ENCODE results near the gene PSMB9. TPM values are rescaled to one million over a fixed set of nuclear protein-coding genes. Genes with fewer than 3 reads are reported as not detected.

The PSMB9 gene
- total RNA-seq, 1 donor = 20.3 TPM

GRCh38 chr6:32895006-32895345, 41.0 kb downstream of the PSMB9 start:
- no peak for DNase-seq (ENCODE audit: insufficient read length, low spot score, missing footprints)
- Histone ChIP-seq H3K36me3 (ENCODE audit: insufficient read depth, low read length) (no peaks in the 10 kb centered on the region), H3K27ac (ENCODE audit: low read depth, low read length) (peak overlapping the region; percentile 52), H4K20me1 (ENCODE audit: insufficient read depth, low read length) (no peaks in the 10 kb centered on the region), H3K9me3 (ENCODE audit: low read depth, low read length) (no peaks in the 10 kb centered on the region), H3K79me2 (ENCODE audit: insufficient read depth, low read length) (peaks cover 34% of the 10 kb centered on the region), H2AFZ (ENCODE audit: low read length) (peak overlapping the region; percentile 98), H3K4me1 (ENCODE audit: insufficient read depth, low read length) (peaks cover 10% of the 10 kb centered on the region), H3K4me2 (ENCODE audit: insufficient read depth, low read length) (peak overlapping the region; percentile 94), H3K4me3 (ENCODE audit: insufficient read depth, low read length) (peak overlapping the region; percentile 88), H3K27me3 (ENCODE audit: insufficient read depth, low read length) (no peaks in the 10 kb centered on the region)
- TF ChIP-seq CTCF (IDR thresholded peaks at IDR 0.05; ENCODE audit: extremely low read depth, low read depth, low read length) = no peak

GRCh38 chr6:32903952-32904351, 50.0 kb downstream of the PSMB9 start:
- Histone ChIP-seq H3K27ac (ENCODE audit: low read depth, low read length) (no peak overlapping the region), H3K4me2 (ENCODE audit: insufficient read depth, low read length) (no peak overlapping the region), H3K4me1 (ENCODE audit: insufficient read depth, low read length) (peaks cover 7% of the 10 kb centered on the region), H3K27me3 (ENCODE audit: insufficient read depth, low read length) (no peaks in the 10 kb centered on the region), H3K79me2 (ENCODE audit: insufficient read depth, low read length) (no peaks in the 10 kb centered on the region), H3K4me3 (ENCODE audit: insufficient read depth, low read length) (no peak overlapping the region), H3K36me3 (ENCODE audit: insufficient read depth, low read length) (no peaks in the 10 kb centered on the region), H4K20me1 (ENCODE audit: insufficient read depth, low read length) (no peaks in the 10 kb centered on the region), H2AFZ (ENCODE audit: low read length) (no peak overlapping the region), H3K9me3 (ENCODE audit: low read depth, low read length) (no peaks in the 10 kb centered on the region)
- no peak for DNase-seq (ENCODE audit: insufficient read length, low spot score, missing footprints)
- TF ChIP-seq CTCF (IDR thresholded peaks at IDR 0.05; ENCODE audit: extremely low read depth, low read depth, low read length) = no peak

- H4K20me1 ChIP-seq (ENCODE audit: insufficient read depth, low read length) = no peaks in the 10 kb centered on the region
- no peaks in the 10 kb centered on the region for H3K79me2 ChIP-seq (ENCODE audit: insufficient read depth, low read length)
- H3K4me3 ChIP-seq (ENCODE audit: insufficient read depth, low read length) = no peak overlapping the region
- H3K27me3 ChIP-seq (ENCODE audit: insufficient read depth, low read length) = no peaks in the 10 kb centered on the region
- DNase-seq (ENCODE audit: insufficient read length, low spot score, missing footprints) = no peak
- no peaks in the 10 kb centered on the region for H3K36me3 ChIP-seq (ENCODE audit: insufficient read depth, low read length)
- H3K4me1 ChIP-seq (ENCODE audit: insufficient read depth, low read length) = peaks cover 7% of the 10 kb centered on the region
- no peak overlapping the region for H3K4me2 ChIP-seq (ENCODE audit: insufficient read depth, low read length)
- no peak overlapping the region for H3K27ac ChIP-seq (ENCODE audit: low read depth, low read length)
- no peak overlapping the region for H2AFZ ChIP-seq (ENCODE audit: low read length)
- TF ChIP-seq CTCF (IDR thresholded peaks at IDR 0.05; ENCODE audit: extremely low read depth, low read depth, low read length) = no peak
- H3K9me3 ChIP-seq (ENCODE audit: low read depth, low read length) = no peaks in the 10 kb centered on the region
These were observed 51.1 kb downstream of the PSMB9 start for GRCh38 chr6:32905078-32905477.

DNA sequence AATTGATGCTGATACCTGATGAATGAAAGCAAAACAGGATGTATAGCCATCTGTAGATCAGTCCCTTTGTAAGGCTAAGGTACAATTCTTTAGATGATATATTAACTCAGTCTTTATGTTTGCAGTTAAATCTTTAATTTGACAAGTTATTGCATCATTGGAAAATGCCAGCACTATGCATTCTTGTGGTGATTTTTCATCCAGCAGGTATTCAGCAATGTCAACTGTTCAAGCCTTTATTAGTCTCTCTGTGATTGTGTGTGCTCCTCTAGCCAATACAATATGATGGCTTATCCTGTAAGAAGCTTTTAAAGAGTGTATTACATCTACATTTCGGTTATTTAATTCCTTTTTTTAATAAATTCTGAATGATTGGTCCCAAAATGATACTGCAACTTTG, 52.5 kb downstream of the PSMB9 start:
- H3K27ac ChIP-seq (ENCODE audit: low read depth, low read length) = no peak overlapping the region
- H3K27me3 ChIP-seq (ENCODE audit: insufficient read depth, low read length) = no peaks in the 10 kb centered on the region
- no peaks in the 10 kb centered on the region for H3K79me2 ChIP-seq (ENCODE audit: insufficient read depth, low read length)
- no peak for DNase-seq (ENCODE audit: insufficient read length, low spot score, missing footprints)
- H3K4me2 ChIP-seq (ENCODE audit: insufficient read depth, low read length) = no peak overlapping the region
- H3K36me3 ChIP-seq (ENCODE audit: insufficient read depth, low read length) = no peaks in the 10 kb centered on the region
- no peak overlapping the region for H3K4me3 ChIP-seq (ENCODE audit: insufficient read depth, low read length)
- no peaks in the 10 kb centered on the region for H3K9me3 ChIP-seq (ENCODE audit: low read depth, low read length)
- H3K4me1 ChIP-seq (ENCODE audit: insufficient read depth, low read length) = peaks cover 7% of the 10 kb centered on the region
- TF ChIP-seq CTCF (IDR thresholded peaks at IDR 0.05; ENCODE audit: extremely low read depth, low read depth, low read length) = no peak
- H4K20me1 ChIP-seq (ENCODE audit: insufficient read depth, low read length) = no peaks in the 10 kb centered on the region
- no peak overlapping the region for H2AFZ ChIP-seq (ENCODE audit: low read length)
